Glutamatergic neuron (in vitro differentiated cells): Measurements from ENCODE around the gene PCK2. TPM values are rescaled to one million over a fixed set of nuclear protein-coding genes. Genes with fewer than 3 reads are reported as not detected.

Experiments used
- DNase-seq: peaks from one replicate; pipeline ENCODE4 v3.0.0; 2022
- H3K27ac Mint-ChIP-seq: one replicate; pipeline ENCODE4 v1.8.0; 2020; ENCODE audit warnings: mild to moderate bottlenecking, mixed read lengths, inconsistent platforms; ENCODE audit not compliant: unreplicated experiment
- H3K27me3 Mint-ChIP-seq: one replicate; pipeline ENCODE4 v1.8.0; 2020; ENCODE audit warnings: mild to moderate bottlenecking, moderate library complexity, mixed read lengths, inconsistent platforms; ENCODE audit not compliant: unreplicated experiment
- H3K36me3 Mint-ChIP-seq: one replicate; pipeline ENCODE4 v1.8.0; 2020; ENCODE audit warnings: mild to moderate bottlenecking, mixed read lengths, inconsistent platforms; ENCODE audit not compliant: unreplicated experiment
- H3K4me1 Mint-ChIP-seq: one replicate; pipeline ENCODE4 v1.8.0; 2020; ENCODE audit warnings: mild to moderate bottlenecking, low read depth, mixed read lengths, inconsistent platforms; ENCODE audit not compliant: unreplicated experiment
- H3K4me3 Mint-ChIP-seq: one replicate; pipeline ENCODE4 v1.8.0; 2020; ENCODE audit warnings: mild to moderate bottlenecking, mixed read lengths, inconsistent platforms; ENCODE audit not compliant: unreplicated experiment
- H3K9me3 Mint-ChIP-seq: one replicate; pipeline ENCODE4 v1.8.0; 2020; ENCODE audit warnings: mild to moderate bottlenecking, moderate library complexity, mixed read lengths, inconsistent platforms; ENCODE audit not compliant: unreplicated experiment
- CTCF ChIP-seq: fragments of 200-600 bp; sonication (generic); IDR thresholded peaks from one replicate; pipeline ENCODE4 v1.5.0; 2021; ENCODE audit not compliant: partially characterized antibody, unreplicated experiment
- total RNA-seq: library from RNA; stranded (reverse); fragmentation: NEBNext Ultra II Directional; extraction: Animal tissue kit (Norgen Biotek cat#: 25700); gene quantifications from one replicate; pipeline ENCODE4 v1.2.1, GENCODE V29; 2021; ENCODE audit not compliant: unreplicated experiment

Gene PCK2
- total RNA-seq, 1 donor from 2014 or later: 99.9 TPM

DNA sequence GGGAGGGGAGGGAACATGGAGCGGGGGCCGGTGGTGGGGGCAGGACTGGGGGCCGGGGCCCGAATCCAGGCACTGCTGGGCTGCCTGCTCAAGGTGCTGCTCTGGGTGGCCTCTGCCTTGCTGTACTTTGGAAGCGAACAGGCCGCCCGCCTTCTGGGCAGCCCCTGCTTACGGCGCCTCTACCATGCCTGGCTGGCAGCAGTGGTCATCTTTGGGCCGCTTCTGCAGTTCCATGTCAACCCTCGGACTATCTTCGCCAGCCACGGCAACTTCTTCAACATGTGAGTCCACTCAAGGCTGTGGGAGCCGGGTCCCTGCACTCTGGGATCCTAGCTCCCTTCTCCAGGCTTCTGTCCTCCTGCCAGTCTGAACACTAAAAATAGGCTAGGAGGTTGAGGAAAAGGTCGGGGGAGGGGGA is 37.4 kb downstream of the PCK2 start:
- H3K4me1 Mint-ChIP-seq: peaks cover 25% of the 10 kb centered on the region
- H3K27ac Mint-ChIP-seq: peak overlapping the region; percentile 10
- peak overlapping the region; percentile 46 for H3K4me3 Mint-ChIP-seq
- peaks cover 10% of the 10 kb centered on the region for H3K9me3 Mint-ChIP-seq
- TF ChIP-seq CTCF: no peak
- H3K27me3 Mint-ChIP-seq: peaks cover 12% of the 10 kb centered on the region
- H3K36me3 Mint-ChIP-seq: no peaks in the 10 kb centered on the region
- DNase-seq: no peak

DNA sequence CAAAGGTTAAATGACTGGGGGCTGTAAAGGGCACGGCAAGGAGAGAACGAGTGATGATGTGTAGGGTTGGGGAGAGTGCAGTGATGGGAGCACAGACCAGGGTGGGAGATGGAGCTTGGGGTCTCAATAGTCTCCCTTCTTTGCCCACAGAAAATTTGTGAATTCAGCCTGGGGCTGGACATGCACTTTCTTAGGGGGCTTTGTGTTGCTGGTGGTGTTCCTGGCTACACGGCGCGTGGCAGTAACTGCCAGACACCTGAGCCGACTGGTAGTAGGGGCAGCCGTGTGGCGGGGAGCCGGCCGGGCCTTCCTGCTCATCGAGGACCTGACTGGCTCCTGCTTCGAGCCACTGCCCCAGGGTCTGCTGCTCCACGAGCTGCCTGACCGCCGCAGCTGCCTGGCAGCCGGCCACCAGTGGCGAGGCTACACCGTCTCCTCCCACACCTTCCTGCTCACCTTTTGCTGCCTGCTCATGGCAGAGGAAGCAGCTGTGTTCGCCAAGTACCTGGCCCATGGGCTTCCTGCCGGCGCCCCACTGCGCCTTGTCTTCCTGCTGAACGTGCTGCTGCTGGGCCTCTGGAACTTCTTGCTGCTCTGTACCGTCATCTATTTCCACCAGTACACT is 38.1 kb downstream of the PCK2 start:
- H3K27ac Mint-ChIP-seq: peak overlapping the region; percentile 10
- H3K36me3 Mint-ChIP-seq: no peaks in the 10 kb centered on the region
- H3K4me1 Mint-ChIP-seq: peaks cover 27% of the 10 kb centered on the region
- H3K9me3 Mint-ChIP-seq: peaks cover 10% of the 10 kb centered on the region
- DNase-seq: no peak
- no peak overlapping the region for H3K4me3 Mint-ChIP-seq
- no peak for TF ChIP-seq CTCF
- H3K27me3 Mint-ChIP-seq: peaks cover 16% of the 10 kb centered on the region

DNA sequence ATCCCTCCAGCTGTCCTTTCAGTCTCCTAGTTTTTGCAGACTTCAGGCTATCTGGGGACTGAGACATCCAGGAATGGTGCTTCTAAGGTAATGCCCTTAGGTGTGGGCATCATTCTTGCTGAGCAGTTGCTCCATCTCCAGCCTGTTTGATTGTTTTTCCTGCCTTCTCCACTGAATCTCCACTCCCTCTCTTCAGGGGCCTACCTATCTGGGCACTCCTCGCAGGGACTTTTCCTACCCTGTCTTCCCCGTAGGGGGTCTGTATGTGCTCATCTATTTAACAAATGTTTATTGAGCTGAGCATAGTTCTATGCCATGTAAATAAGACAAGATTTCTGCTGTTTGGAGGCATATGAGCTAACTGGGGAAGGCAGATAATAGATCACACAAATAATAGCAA is 38.9 kb downstream of the PCK2 start:
- no peak for DNase-seq
- Mint-ChIP-seq H3K36me3 (no peaks in the 10 kb centered on the region), H3K4me1 (peaks cover 27% of the 10 kb centered on the region), H3K4me3 (no peak overlapping the region), H3K27ac (no peak overlapping the region), H3K27me3 (peaks cover 18% of the 10 kb centered on the region), H3K9me3 (peaks cover 10% of the 10 kb centered on the region)
- TF ChIP-seq CTCF: no peak

GRCh38 chr14:24133735-24134134 is 39.6 kb downstream of the PCK2 start:
- H3K27ac Mint-ChIP-seq: no peak overlapping the region
- no peak for TF ChIP-seq CTCF
- H3K4me3 Mint-ChIP-seq: no peak overlapping the region
- no peaks in the 10 kb centered on the region for H3K36me3 Mint-ChIP-seq
- peaks cover 19% of the 10 kb centered on the region for H3K27me3 Mint-ChIP-seq
- DNase-seq: no peak
- peaks cover 11% of the 10 kb centered on the region for H3K9me3 Mint-ChIP-seq
- H3K4me1 Mint-ChIP-seq: peaks cover 27% of the 10 kb centered on the region

DNA sequence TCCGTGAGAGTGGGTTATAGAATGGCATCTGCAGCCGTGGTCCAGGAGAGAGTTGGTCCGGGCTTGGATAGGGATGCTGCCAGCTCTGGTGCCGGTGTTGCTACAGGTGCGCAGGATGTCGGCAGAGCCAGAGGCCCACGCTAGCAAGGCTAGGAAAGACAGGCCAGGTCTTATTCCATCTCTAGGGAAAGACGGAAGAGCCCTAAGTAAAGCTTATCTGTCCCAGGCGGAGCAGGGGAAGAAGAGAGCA is 41.4 kb downstream of the PCK2 start:
- Mint-ChIP-seq H3K27me3 (peaks cover 19% of the 10 kb centered on the region), H3K36me3 (no peaks in the 10 kb centered on the region), H3K4me1 (peaks cover 33% of the 10 kb centered on the region), H3K9me3 (peaks cover 12% of the 10 kb centered on the region), H3K27ac (peak overlapping the region; percentile 75), H3K4me3 (peak overlapping the region; percentile 95)
- TF ChIP-seq CTCF: no peak
- no peak for DNase-seq
